ENCODE measurements around the gene PRDX3.

DNA sequence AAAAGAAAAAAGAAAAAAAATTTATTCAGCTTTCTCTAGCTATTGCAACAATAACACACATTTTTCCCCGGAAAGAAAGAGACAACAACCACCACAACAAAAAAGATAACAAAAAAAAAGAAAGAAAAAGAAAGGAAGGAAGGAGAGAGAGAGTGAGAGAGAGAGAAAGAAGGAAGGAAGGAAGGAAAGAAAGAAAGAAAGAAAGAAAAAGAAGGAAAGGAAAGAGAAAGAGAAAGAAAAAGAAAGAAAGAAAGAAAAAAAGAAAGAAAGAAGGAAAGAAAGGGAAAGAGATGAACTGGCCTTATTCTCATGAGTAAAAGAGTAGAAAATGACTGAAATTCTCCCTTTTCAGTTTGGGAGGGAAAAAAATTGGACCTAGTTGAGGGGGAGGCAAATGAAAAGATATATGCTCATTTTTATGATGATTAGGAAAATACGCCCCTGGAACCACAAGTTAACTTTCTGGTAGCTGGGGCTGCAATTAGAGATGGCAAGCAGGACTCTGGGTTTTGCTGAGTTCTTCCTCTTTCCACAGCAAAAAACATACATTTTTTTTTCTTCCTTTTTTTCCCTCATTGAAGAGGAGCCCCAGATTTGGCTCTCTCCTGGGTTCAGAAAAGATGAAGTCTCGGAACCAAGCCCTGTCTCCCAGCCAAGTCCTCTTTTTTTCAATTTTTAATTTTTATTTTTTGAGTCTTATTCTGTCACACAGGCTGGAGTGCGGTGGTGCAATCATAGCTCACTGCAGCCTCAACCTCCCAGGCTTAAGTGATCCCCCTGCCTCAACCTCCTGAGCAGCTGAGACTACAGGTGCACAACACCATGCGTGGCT, 12.6 kb upstream of the PRDX3 start:
- TF ChIP-seq, protein P1, sequence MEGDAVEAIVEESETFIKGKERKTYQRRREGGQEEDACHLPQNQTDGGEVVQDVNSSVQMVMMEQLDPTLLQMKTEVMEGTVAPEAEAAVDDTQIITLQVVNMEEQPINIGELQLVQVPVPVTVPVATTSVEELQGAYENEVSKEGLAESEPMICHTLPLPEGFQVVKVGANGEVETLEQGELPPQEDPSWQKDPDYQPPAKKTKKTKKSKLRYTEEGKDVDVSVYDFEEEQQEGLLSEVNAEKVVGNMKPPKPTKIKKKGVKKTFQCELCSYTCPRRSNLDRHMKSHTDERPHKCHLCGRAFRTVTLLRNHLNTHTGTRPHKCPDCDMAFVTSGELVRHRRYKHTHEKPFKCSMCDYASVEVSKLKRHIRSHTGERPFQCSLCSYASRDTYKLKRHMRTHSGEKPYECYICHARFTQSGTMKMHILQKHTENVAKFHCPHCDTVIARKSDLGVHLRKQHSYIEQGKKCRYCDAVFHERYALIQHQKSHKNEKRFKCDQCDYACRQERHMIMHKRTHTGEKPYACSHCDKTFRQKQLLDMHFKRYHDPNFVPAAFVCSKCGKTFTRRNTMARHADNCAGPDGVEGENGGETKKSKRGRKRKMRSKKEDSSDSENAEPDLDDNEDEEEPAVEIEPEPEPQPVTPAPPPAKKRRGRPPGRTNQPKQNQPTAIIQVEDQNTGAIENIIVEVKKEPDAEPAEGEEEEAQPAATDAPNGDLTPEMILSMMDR (IDR thresholded peaks at IDR 0.05; ENCODE audit: low read length), result no peak
- no peak for TF ChIP-seq EZH2 (IDR thresholded peaks at IDR 0.05; ENCODE audit: borderline replicate concordance, low read length)
